Measurements from ENCODE around the gene PBX4. TPM values are rescaled to one million over a fixed set of nuclear protein-coding genes. Genes with fewer than 3 reads are reported as not detected.

The PBX4 gene
- total RNA-seq, 1 experiment from 2014 or later, result 2.0 TPM

GRCh38 chr19:19579533-19580361 is 38.7 kb downstream of the PBX4 start:
- Histone ChIP-seq H3K36me3 (no peaks in the 10 kb centered on the region), H3K4me1 (replicated peaks) (no peaks in the 10 kb centered on the region), H3K27me3 (replicated peaks) (no peaks in the 10 kb centered on the region), H3K9me3 (replicated peaks) (no peaks in the 10 kb centered on the region), H3K27ac (no peak overlapping the region), H3K4me3 (no peak overlapping the region)
- DNase-seq (ENCODE audit: low read depth in 1 of 2, low spot score in 2 of 2), result no peak

GRCh38 chr19:19578252-19578651 is 40.2 kb downstream of the PBX4 start:
- Histone ChIP-seq H3K36me3 (no peaks in the 10 kb centered on the region), H3K4me1 (replicated peaks) (no peaks in the 10 kb centered on the region), H3K4me3 (no peak overlapping the region), H3K27ac (no peak overlapping the region), H3K9me3 (replicated peaks) (no peaks in the 10 kb centered on the region), H3K27me3 (replicated peaks) (no peaks in the 10 kb centered on the region)
- no peak for DNase-seq (ENCODE audit: low read depth in 1 of 2, low spot score in 2 of 2)

GRCh38 chr19:19575411-19575810 is 43.1 kb downstream of the PBX4 start:
- Histone ChIP-seq H3K27me3 (replicated peaks) (no peaks in the 10 kb centered on the region), H3K4me3 (no peak overlapping the region), H3K36me3 (no peaks in the 10 kb centered on the region), H3K27ac (no peak overlapping the region), H3K4me1 (replicated peaks) (no peaks in the 10 kb centered on the region), H3K9me3 (replicated peaks) (no peaks in the 10 kb centered on the region)
- DNase-seq (ENCODE audit: low read depth in 1 of 2, low spot score in 2 of 2), result no peak

GRCh38 chr19:19571071-19571786 is 47.3 kb downstream of the PBX4 start:
- Histone ChIP-seq H3K9me3 (replicated peaks) (no peaks in the 10 kb centered on the region), H3K4me1 (replicated peaks) (no peaks in the 10 kb centered on the region), H3K27ac (no peak overlapping the region), H3K4me3 (no peak overlapping the region), H3K36me3 (no peaks in the 10 kb centered on the region), H3K27me3 (replicated peaks) (no peaks in the 10 kb centered on the region)
- DNase-seq (ENCODE audit: low read depth in 1 of 2, low spot score in 2 of 2), result no peak

GRCh38 chr19:19570571-19570970 is 47.9 kb downstream of the PBX4 start:
- Histone ChIP-seq H3K27me3 (replicated peaks) (no peaks in the 10 kb centered on the region), H3K9me3 (replicated peaks) (no peaks in the 10 kb centered on the region), H3K36me3 (no peaks in the 10 kb centered on the region), H3K4me3 (no peak overlapping the region), H3K27ac (no peak overlapping the region), H3K4me1 (replicated peaks) (no peaks in the 10 kb centered on the region)
- DNase-seq (ENCODE audit: low read depth in 1 of 2, low spot score in 2 of 2), result no peak

GRCh38 chr19:19568802-19569756 is 49.4 kb downstream of the PBX4 start:
- no peaks in the 10 kb centered on the region for H3K4me1 ChIP-seq (replicated peaks)
- H3K36me3 ChIP-seq, result no peaks in the 10 kb centered on the region
- no peak overlapping the region for H3K4me3 ChIP-seq
- H3K27ac ChIP-seq, result no peak overlapping the region
- no peak for DNase-seq (ENCODE audit: low read depth in 1 of 2, low spot score in 2 of 2)
- H3K27me3 ChIP-seq (replicated peaks), result no peaks in the 10 kb centered on the region
- H3K9me3 ChIP-seq (replicated peaks), result no peaks in the 10 kb centered on the region

GRCh38 chr19:19567391-19567790 is 51.1 kb downstream of the PBX4 start:
- no peak overlapping the region for H3K27ac ChIP-seq

GRCh38 chr19:19566306-19566705 is 52.2 kb downstream of the PBX4 start:
- no peaks in the 10 kb centered on the region for H3K4me1 ChIP-seq (replicated peaks)
- no peak for DNase-seq (ENCODE audit: low read depth in 1 of 2, low spot score in 2 of 2)

More at GRCh38 chr19:19567391-19567790, 51.1 kb downstream of the PBX4 start:
- no peaks in the 10 kb centered on the region for H3K9me3 ChIP-seq (replicated peaks)
- no peaks in the 10 kb centered on the region for H3K4me1 ChIP-seq (replicated peaks)
- no peaks in the 10 kb centered on the region for H3K27me3 ChIP-seq (replicated peaks)
- no peaks in the 10 kb centered on the region for H3K36me3 ChIP-seq
- H3K4me3 ChIP-seq, result no peak overlapping the region
- no peak for DNase-seq (ENCODE audit: low read depth in 1 of 2, low spot score in 2 of 2)

GRCh38 chr19:19563348-19563848 is 55.1 kb downstream of the PBX4 start:
- Histone ChIP-seq H3K36me3 (no peaks in the 10 kb centered on the region), H3K27ac (no peak overlapping the region), H3K27me3 (replicated peaks) (no peaks in the 10 kb centered on the region), H3K4me3 (no peak overlapping the region), H3K9me3 (replicated peaks) (no peaks in the 10 kb centered on the region), H3K4me1 (replicated peaks) (no peaks in the 10 kb centered on the region)
- DNase-seq (ENCODE audit: low read depth in 1 of 2, low spot score in 2 of 2), result no peak

More at GRCh38 chr19:19566306-19566705, 52.2 kb downstream of the PBX4 start:
- no peak overlapping the region for H3K27ac ChIP-seq
- H3K27me3 ChIP-seq (replicated peaks), result no peaks in the 10 kb centered on the region
- no peak overlapping the region for H3K4me3 ChIP-seq
- no peaks in the 10 kb centered on the region for H3K36me3 ChIP-seq
- no peaks in the 10 kb centered on the region for H3K9me3 ChIP-seq (replicated peaks)

- no peaks in the 10 kb centered on the region for H3K9me3 ChIP-seq (replicated peaks)
- no peak for DNase-seq (ENCODE audit: low read depth in 1 of 2, low spot score in 2 of 2)
- no peak overlapping the region for H3K27ac ChIP-seq
- no peaks in the 10 kb centered on the region for H3K36me3 ChIP-seq
- H3K27me3 ChIP-seq (replicated peaks), result no peaks in the 10 kb centered on the region
- H3K4me3 ChIP-seq, result no peak overlapping the region
- H3K4me1 ChIP-seq (replicated peaks), result no peaks in the 10 kb centered on the region
These were observed 55.7 kb downstream of the PBX4 start for GRCh38 chr19:19562665-19563347.

GRCh38 chr19:19561946-19562664 is 56.4 kb downstream of the PBX4 start:
- H3K27me3 ChIP-seq (replicated peaks), result no peaks in the 10 kb centered on the region
- no peaks in the 10 kb centered on the region for H3K36me3 ChIP-seq
- no peak overlapping the region for H3K4me3 ChIP-seq
- no peak overlapping the region for H3K27ac ChIP-seq
- no peak for DNase-seq (ENCODE audit: low read depth in 1 of 2, low spot score in 2 of 2)
- H3K9me3 ChIP-seq (replicated peaks), result no peaks in the 10 kb centered on the region
- no peaks in the 10 kb centered on the region for H3K4me1 ChIP-seq (replicated peaks)

- H3K27ac ChIP-seq, result no peak overlapping the region
- H3K4me1 ChIP-seq (replicated peaks), result no peaks in the 10 kb centered on the region
- no peaks in the 10 kb centered on the region for H3K36me3 ChIP-seq
- no peaks in the 10 kb centered on the region for H3K27me3 ChIP-seq (replicated peaks)
- no peaks in the 10 kb centered on the region for H3K9me3 ChIP-seq (replicated peaks)
- no peak overlapping the region for H3K4me3 ChIP-seq
- DNase-seq (ENCODE audit: low read depth in 1 of 2, low spot score in 2 of 2), result no peak
These were observed 58.6 kb downstream of the PBX4 start for GRCh38 chr19:19559931-19560330.

Data from SJSA1 (cell line).